ENCODE results near the gene RTN4RL1. TPM values are rescaled to one million over a fixed set of nuclear protein-coding genes. Genes with fewer than 3 reads are reported as not detected.

Gene RTN4RL1
- total RNA-seq, 1 donor from 2014 or later = 0.77 TPM

GRCh38 chr17:2053380-2054261 is 28.5 kb upstream of the RTN4RL1 start:
- FAIRE-seq = no peak
- Histone ChIP-seq H4K20me1 (ENCODE audit: insufficient read depth, low read length) (peaks cover 34% of the 10 kb centered on the region), H3K9me3 (ENCODE audit: insufficient read depth, low read depth, low read length) (no peaks in the 10 kb centered on the region), H3K4me1 (ENCODE audit: insufficient read depth, low read length) (peaks cover 29% of the 10 kb centered on the region), H3K79me2 (ENCODE audit: insufficient read depth, low read length) (peaks cover 42% of the 10 kb centered on the region), H3K4me2 (ENCODE audit: low read length) (peak overlapping the region; percentile 86), H3K27ac (ENCODE audit: low read depth, low read length) (peak overlapping the region; percentile 60), H3K9ac (ENCODE audit: low read length) (peak overlapping the region; percentile 93), H2AFZ (ENCODE audit: low read depth, low read length) (peak overlapping the region; percentile 27), H3K4me3 (ENCODE audit: insufficient read depth, low read depth, low read length) (peak overlapping the region; percentile 78), H3K36me3 (ENCODE audit: insufficient read depth, low read length) (no peaks in the 10 kb centered on the region), H3K27me3 (ENCODE audit: insufficient read depth, low read length) (no peaks in the 10 kb centered on the region)
- H3K27ac Mint-ChIP-seq (ENCODE audit: unreplicated experiment) = peak overlapping the region; percentile 66
- TF ChIP-seq CTCF (IDR thresholded peaks at IDR 0.05; ENCODE audit: insufficient read depth, low read depth, low read length) (no peak), EZH2 (IDR thresholded peaks at IDR 0.05; ENCODE audit: insufficient read depth, low read length) (no peak)
- no peak for DNase-seq (ENCODE audit: low read depth)
- peaks cover 8% of the 10 kb centered on the region for H3K4me1 Mint-ChIP-seq (ENCODE audit: low read depth, unreplicated experiment)
- peak overlapping the region; percentile 78 for H3K4me3 Mint-ChIP-seq (ENCODE audit: unreplicated experiment)
- H3K9me3 Mint-ChIP-seq (ENCODE audit: unreplicated experiment) = peaks cover 2% of the 10 kb centered on the region
- peaks cover 2% of the 10 kb centered on the region for H3K27me3 Mint-ChIP-seq (ENCODE audit: low read depth, unreplicated experiment)
- peaks cover 4% of the 10 kb centered on the region for H3K36me3 Mint-ChIP-seq (ENCODE audit: low read depth, unreplicated experiment)

- Mint-ChIP-seq H3K9me3 (ENCODE audit: unreplicated experiment) (peaks cover 2% of the 10 kb centered on the region), H3K27me3 (ENCODE audit: low read depth, unreplicated experiment) (peaks cover 4% of the 10 kb centered on the region)
Observed at GRCh38 chr17:2051933-2052559, 26.9 kb upstream of the RTN4RL1 start.

More at GRCh38 chr17:2051933-2052559, 26.9 kb upstream of the RTN4RL1 start:
- FAIRE-seq (no peak), DNase-seq (ENCODE audit: low read depth) (no peak)
- H3K36me3 ChIP-seq (ENCODE audit: insufficient read depth, low read length) = no peaks in the 10 kb centered on the region
- H3K79me2 ChIP-seq (ENCODE audit: insufficient read depth, low read length) = peaks cover 26% of the 10 kb centered on the region
- H3K4me3 ChIP-seq (ENCODE audit: insufficient read depth, low read depth, low read length) = no peak overlapping the region
- peaks cover 21% of the 10 kb centered on the region for H4K20me1 ChIP-seq (ENCODE audit: insufficient read depth, low read length)
- no peak overlapping the region for H2AFZ ChIP-seq (ENCODE audit: low read depth, low read length)
- Mint-ChIP-seq H3K27ac (ENCODE audit: unreplicated experiment) (peak overlapping the region; percentile 62), H3K4me3 (ENCODE audit: unreplicated experiment) (no peak overlapping the region), H3K4me1 (ENCODE audit: low read depth, unreplicated experiment) (peaks cover 8% of the 10 kb centered on the region), H3K36me3 (ENCODE audit: low read depth, unreplicated experiment) (no peaks in the 10 kb centered on the region)
- H3K9ac ChIP-seq (ENCODE audit: low read length) = no peak overlapping the region
- TF ChIP-seq EZH2 (IDR thresholded peaks at IDR 0.05; ENCODE audit: insufficient read depth, low read length) (no peak), CTCF (IDR thresholded peaks at IDR 0.05; ENCODE audit: insufficient read depth, low read depth, low read length) (no peak)
- H3K4me2 ChIP-seq (ENCODE audit: low read length) = no peak overlapping the region
- H3K27me3 ChIP-seq (ENCODE audit: insufficient read depth, low read length) = no peaks in the 10 kb centered on the region
- peaks cover 25% of the 10 kb centered on the region for H3K4me1 ChIP-seq (ENCODE audit: insufficient read depth, low read length)
- H3K27ac ChIP-seq (ENCODE audit: low read depth, low read length) = no peak overlapping the region
- H3K9me3 ChIP-seq (ENCODE audit: insufficient read depth, low read depth, low read length) = no peaks in the 10 kb centered on the region

Measured in astrocyte (in vitro differentiated cells and primary cell).